HG03354 (cell line): ENCODE data around the gene PLK5.
"Not testable (repeated sequence)": the region's sequence is repeated elsewhere in the genome, so short reads cannot be mapped to it uniquely, and the experiment has no call there.

Source experiments
- ATAC-seq: cut with Tn5 transposase; IDR thresholded peaks from one replicate; pipeline ENCODE4 v1.9.1; 2021; ENCODE audit warnings: mild to moderate bottlenecking; ENCODE audit not compliant: unreplicated experiment, poor library complexity, severe bottlenecking

The PLK5 gene

DNA sequence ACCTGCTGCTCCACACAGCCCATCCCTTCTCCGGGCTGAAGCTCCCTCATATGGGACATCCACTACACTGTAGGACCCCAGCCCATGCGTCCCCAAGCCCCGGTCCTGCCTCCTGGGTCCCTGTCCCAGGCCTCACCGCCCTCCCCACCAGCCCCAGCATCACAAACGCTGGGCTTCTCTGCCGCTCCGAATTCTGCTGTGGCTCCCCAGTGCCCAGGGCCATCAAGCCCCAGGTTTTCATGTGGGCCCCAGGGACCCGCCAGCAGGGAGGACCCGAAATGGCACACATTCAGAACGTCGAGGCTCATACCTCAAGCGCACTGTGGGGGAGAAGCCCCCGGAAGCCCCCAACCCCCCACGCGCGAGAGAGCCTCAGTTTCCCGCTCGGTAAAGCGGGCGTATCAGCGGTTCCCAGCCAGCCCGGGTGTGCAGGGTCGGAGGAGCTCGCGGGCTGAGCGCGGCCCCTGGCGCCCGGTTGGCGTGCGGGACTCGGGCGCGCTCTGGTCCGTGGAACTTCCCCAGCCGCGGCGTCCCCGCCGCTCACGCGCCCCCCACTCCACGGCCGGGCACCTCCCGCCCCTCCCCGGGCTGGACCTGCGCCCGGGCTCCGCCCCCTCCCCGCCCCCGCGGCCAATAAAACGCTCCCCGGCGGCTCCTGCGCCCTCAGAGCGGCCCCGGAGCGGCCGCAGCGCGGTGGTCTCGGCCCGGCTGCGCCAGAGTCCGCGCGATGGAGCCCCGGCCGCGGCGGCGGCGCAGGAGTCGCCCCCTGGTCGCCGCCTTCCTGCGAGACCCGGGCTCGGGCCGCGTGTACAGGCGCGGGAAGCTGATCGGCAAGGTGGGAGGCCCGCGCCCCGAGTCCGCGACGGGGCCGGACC, at the start of gene PLK5:
PLK5 (plus strand) TSS at position 666 of the 875 bp plus-strand sequence. CDS start 2,920 bp downstream, outside the sequence.
- ATAC-seq: no peak

- ATAC-seq: no peak
These were observed 49.0 kb upstream of the PLK5 start for GRCh38 chr19:1474765-1475351.

DNA sequence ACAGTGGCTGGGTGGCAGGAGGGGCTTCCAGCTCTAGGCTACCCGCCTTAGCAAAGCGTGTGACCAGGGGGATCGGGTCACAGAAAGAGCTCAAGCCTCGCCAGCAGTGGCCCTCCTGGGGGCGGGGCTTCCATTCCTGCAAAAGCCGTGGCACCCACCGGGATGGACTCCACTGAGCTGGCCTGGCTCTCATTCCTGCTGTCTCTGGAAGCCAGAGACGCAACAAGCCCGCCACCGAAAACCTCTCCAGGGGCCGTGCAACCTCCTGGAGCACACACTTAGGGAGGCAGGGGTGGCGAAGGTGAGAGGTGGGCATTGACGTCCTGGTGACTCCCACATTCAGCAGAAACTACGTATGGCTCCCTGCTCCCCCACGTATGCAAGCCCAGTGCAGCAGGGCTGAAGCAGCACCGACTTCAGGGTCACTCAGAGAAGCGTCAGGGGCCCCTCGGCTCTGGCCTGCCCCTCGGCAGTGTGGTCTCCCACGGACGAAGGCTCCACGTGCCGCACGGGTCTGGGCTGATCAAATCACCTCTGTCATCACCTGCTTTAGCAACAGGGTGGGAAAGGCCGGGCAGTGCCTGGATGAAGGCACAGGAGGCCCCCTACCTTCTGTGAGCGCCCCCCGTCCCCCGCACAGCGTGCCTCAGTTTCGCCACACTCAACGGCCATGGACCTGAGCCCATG, 48.0 kb upstream of the PLK5 start:
- no peak for ATAC-seq

- ATAC-seq: not testable (repeated sequence)
These were observed 46.8 kb upstream of the PLK5 start for GRCh38 chr19:1477056-1477455.

GRCh38 chr19:1478934-1479707, 44.8 kb upstream of the PLK5 start, which contains the start of gene C19orf25:
C19orf25 (minus strand) TSS chr19:1479215; CDS start chr19:1478903, 312 bp downstream.
- peak; percentile 88 for ATAC-seq

DNA sequence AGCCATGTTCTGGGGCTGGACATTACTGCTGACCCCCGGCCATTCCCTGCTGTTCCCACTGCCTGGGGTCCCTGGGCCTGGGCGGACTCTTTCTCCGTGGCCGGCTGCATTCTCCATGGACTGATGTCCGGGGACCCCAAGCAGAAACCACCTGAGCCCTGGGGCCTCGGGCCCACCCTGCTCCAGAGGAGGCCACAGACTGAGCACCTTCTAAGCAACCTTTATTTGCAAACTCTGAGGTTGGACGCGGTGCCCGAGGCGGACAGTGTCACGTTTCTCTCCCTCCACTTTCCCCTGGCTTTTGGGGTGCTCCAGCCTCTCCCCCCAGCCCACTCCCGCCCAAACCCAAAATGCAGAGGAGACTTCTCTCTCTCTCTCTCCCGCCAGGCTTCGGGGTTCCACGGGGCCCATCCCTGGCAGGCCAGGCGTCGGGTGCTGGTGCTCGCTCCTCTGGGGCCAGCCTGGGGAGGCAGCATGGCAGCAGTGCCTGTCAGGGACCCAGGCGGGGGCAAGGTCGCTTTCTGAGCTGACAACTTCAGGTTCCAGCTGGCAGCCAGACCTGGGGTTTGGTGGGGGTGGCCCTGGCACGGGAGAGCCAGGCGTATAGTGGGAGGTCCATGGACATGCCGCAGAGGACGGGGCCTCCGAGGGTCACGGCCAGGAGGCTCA, 42.5 kb upstream of the PLK5 start:
- no peak for ATAC-seq

GRCh38 chr19:1481893-1482360, 42.0 kb upstream of the PLK5 start:
- ATAC-seq: no peak

GRCh38 chr19:1482361-1483130, 41.3 kb upstream of the PLK5 start:
- ATAC-seq: no peak

DNA sequence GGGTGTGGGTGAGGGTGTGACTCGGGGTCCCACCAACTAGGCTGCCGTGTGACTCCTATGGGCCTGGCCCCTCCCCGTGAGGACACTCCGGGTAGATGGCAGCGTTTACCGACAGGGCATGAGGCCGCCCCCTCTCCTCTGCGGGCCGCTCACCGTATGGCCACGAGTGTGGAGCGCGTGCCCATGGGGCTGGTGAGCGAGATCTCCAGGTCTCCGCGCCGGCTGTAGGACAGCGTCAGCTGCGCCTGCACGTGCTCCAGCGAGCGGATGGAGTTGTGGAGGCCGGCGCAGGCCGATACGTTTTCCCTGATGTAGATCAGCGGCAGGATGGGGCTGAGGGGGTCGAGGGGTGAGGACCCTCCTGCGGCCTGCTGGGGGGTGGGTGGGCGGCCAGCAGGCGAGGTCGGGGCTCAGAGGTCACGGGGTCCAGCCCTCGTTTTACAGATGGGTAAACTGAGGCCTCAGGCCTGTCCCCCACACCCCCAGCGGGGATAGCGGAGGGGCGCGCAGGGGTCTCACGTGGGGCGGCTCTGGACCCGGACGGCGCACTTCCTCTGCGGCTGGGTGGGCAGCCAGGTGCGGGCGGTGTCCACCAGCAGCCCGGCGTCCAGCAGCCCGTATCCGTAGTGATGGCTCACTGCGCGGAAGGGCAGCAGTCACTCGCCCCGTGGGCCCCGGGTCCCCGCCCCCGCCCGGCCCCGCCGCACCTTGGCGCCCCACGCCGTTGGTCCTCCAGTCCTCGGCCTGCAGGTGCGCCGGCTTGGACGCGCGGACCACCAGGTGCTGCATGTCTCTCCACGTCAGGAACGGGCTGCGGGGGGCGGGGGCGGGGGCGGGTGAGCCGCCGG, 40.5 kb upstream of the PLK5 start:
- no peak for ATAC-seq

GRCh38 chr19:1483979-1484428, 39.9 kb upstream of the PLK5 start:
- ATAC-seq: no peak

DNA sequence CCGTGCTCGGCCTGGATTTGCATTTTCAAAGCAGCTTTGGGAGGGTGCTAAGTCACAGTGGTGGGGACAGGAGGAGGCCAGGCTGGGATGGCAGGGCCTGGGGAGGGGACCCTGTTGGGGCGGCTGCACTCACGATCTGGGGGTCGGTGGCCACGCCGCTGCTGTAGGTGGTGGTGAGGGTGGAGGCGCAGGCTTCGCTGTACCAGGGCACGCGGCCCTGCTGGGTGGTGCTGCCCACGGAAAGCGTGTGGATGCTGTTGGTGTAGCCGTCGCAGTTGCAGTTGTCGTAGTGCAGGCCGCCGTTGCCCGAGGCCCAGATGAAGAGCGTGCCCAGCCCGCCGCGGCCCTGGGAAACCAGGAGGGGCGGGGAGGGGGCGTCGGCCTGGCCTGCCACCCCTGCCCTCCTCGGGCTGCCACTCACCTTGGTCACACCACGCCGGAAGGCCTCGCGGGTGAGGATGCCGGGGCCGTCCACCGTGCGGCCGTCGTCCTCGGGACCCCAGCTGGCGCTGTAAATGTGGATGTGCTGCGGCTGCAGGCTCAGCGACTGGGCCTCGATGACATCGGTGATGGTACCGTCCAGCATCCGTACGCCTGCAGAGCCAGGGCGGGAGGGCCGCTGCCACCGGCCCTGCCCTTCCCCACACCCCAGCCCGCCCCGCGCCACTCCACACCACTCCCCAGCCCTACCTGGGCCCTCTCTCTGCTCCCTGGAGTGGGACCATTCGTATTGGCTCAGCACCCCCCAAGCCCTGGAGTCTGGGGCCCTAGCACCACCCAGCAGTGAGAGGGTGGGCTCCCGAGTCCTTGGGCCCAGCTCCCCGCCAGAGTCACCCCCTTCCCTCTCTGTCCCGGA, 36.9 kb upstream of the PLK5 start:
- no peak for ATAC-seq

GRCh38 chr19:1487576-1488281, 36.1 kb upstream of the PLK5 start:
- ATAC-seq: no peak

- ATAC-seq: no peak
These were observed 35.6 kb upstream of the PLK5 start for GRCh38 chr19:1488282-1488601.

DNA sequence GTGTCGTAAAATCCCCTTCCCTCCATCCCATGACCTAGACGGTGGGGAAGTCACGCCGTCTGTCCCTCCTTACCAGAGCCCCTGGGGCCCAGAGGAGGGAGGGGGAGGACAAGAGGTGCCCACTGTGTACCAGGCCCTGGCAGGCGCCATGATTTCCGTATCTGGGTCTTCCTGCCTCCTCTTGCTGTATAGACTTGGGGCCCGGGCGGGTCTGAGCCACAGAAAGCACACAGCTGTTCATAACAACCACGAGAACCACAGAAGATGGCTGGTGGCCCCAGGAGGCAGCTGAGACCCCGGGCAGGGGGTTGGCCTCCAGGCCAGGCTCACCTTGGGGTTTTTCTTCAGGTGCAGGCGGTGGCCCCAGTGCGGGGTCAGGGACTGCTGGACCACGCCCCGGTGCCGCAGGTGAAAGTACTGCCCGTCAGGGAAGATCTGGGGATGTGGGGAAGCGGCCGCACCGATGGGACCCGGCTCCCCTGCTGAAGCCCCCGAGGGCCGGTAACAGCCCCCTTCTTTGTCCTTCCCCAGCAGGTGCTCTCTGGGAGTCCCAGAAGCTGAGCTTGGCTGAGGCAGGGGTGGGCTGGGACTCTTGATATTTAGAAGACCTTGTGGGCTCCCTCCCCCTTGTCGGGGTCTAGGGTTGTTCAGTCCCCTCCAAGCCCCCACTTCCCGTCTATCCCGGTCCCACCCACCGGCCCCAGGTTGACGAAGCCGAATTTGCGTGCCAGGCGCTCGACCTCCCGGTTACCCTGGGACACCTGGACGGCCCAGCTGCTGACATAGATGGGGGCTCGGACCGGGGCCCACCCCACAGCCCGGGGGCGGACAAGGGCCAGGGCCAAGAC, 34.2 kb upstream of the PLK5 start:
- no peak for ATAC-seq

GRCh38 chr19:1490311-1491113, 33.4 kb upstream of the PLK5 start, which contains the start of gene PCSK4:
PCSK4 (minus strand) TSS chr19:1490350; CDS start chr19:1490346, 4 bp downstream.
- peak; percentile 82 for ATAC-seq
